ENCODE data around the gene PUDP.
"Not testable (repeated sequence)": the region's sequence is repeated elsewhere in the genome, so short reads cannot be mapped to it uniquely, and the experiment has no call there.

The PUDP gene

DNA sequence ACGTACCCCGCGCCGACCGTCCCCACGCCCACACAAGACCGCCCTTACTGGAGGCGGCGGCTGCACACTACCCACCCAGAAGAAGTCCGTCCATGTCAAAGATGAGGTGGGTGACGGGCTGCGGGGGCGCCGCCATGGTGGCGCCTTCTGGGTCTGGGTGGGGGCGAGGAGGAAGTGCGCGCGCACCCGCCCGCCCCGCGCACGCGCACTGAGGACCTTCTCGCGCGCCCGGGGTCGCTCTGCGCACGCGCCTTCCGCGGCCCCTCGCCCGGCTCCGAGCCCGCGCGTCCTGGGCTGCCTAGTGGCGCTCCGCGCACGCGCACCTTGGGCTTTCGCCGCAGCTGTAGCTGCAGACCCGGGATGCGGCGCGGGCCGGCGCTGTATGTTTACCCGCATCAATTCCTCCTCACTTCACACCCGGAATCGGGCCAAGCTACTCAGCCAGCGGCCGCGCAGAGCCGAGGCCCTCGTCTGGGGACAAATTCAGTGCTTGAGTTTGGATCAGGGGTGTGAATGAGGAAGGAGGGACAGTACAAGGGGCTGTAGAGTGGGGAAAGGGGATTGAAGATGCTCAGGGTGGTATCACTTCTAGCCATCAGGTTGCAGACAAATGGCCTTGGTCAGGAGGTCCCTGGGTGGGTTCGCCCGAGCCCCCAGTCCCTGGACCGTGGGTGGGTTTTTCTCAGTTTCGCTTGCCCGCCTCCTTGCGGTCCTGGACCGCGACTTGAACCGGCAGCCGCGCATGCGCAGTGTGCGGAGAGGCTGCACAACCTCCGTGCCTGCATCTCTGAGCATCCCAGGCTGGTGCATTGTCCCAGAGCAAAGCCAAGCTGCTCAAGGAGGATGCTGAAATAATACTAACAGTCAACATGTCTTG is at the start of gene PUDP:
TSS of gene PUDP (minus strand) at position 176 of the 877 bp plus-strand sequence. CDS start at position 136, 40 bp downstream.
- peak; percentile 55 to 72 (median 65) for DNase-seq (ENCODE audit: low read depth in 3 of 3)

GRCh38 chrX:7194606-7195005 is 46.7 kb upstream of the PUDP start:
- no peak for DNase-seq (ENCODE audit: low read depth in 3 of 3)

DNA sequence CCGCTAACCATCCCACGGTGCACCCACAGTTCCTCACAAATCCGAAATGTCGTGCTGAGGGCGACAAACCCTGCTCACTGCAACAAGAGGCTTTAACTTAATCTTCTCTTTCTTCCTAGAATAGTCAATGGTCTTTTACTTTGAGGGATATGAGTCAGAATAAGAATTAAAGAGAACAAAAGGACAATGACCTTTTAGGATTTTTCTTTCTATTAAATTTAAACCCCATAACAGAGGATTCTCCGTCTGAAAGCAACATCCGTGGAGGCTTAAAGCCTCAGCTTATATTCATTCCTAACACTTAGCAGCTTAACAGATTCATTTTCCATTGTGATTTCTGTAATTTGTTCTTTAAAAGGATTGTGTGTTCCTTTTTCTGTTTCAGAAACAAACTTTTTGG is 44.9 kb upstream of the PUDP start:
- DNase-seq (ENCODE audit: low read depth in 3 of 3), result no peak

GRCh38 chrX:7191681-7192110 is 43.7 kb upstream of the PUDP start:
- DNase-seq (ENCODE audit: low read depth in 3 of 3), result no peak

DNA sequence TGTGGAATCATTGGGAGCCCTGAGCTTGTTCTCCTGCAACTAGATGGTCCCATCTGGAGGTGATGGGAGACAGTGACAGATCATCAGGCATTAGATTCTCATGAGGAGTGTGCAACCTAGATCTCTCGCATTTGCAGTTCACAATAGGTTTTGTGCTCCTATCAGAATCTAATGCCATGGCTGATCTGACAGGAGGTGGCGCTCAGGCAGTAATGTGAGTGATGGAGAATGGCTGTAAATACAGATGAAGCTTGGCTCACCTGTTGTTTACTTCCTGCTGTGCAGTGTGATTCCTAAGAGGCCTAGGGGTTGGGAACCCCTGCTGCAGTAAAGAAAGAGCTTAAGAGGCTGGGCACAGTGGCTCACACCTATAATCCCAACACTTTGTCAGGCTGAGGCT is 42.2 kb upstream of the PUDP start:
- DNase-seq (ENCODE audit: low read depth in 3 of 3), result no peak

GRCh38 chrX:7188672-7189071 is 40.7 kb upstream of the PUDP start:
- no peak for DNase-seq (ENCODE audit: low read depth in 3 of 3)

DNA sequence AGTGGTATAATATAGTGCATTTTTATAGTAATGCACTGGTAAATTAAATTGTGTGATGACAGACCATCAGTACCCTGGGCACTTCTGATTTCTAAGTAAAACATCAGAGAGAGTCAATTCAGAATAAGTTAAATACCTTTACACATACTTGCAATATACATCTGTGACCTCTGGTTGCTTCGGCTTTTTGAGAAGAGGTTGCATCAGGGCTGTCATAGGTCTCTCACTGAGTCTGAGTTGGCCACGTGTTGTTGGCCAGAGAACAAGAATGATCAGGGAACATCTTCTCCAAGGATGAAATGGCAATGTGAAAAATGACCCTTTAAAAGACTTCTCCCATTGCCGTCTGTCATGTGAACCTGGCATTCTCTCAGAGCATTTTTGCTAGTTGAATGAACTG is 36.9 kb upstream of the PUDP start:
- DNase-seq (ENCODE audit: low read depth in 3 of 3), result no peak

DNA sequence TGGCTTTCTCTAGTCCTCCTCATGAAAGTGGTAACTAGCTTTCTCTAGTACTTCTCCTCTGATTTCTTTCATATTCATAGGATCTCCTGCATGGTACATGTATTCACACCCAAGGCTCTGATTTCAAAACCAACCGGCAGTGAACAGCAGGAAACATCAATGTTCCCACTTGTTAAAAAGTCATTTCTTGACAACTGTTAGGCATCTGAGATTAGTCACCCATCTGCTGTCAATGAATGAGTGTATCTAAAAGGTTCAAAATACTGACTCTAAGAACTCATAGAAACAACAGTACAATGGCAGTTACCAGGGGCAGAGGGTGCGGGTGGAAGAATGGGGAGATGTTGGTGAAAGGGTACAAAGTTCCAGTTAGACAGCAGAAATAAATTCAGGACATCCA is 31.5 kb upstream of the PUDP start:
- no peak for DNase-seq (ENCODE audit: low read depth in 3 of 3)

DNA sequence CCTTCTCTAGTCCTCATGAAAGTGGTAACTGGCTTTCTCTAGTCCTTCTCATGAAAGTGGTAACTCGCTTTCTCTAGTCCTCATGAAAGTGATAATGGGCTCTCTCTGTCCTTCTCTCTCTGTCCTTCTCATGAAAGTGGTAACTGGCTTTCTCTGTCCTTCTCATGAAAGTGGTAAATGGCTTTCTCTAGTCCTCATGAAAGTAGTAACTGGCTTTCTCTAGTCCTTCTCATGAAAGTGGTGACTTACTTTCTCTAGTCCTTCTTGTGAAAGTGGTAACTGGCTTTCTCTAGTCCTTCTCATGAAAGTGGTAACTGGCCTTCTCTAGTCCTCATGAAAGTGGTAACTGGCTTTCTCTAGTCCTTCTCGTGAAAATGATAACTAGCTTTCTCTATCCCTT is 30.9 kb upstream of the PUDP start:
- DNase-seq (ENCODE audit: low read depth in 3 of 3), result not testable (repeated sequence)

DNA sequence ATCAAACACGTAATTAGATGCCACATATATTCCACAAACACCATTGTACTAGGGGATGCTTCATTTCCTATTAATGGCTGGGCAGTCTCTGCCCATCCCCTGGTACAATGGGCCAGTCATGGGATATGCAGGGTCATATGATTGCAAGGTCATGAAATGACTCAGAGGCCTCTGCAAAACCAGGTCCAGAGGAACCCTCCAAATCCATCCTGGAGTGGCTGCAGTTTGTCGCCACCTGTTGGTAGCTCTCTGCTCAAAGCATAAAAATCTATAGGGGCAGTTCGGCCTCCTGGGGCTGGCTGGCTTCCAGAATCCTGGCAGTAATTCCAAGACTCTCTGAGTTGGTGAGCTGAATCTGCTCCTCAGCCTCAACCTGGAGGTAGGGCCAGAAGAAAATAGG is 22.9 kb upstream of the PUDP start:
- peak in 2 of 3 experiments; percentile 4 to 12 for DNase-seq (ENCODE audit: low read depth in 3 of 3)

GRCh38 chrX:7169627-7170026 is 21.7 kb upstream of the PUDP start:
- DNase-seq (ENCODE audit: low read depth in 3 of 3), result no peak

- DNase-seq (ENCODE audit: low read depth in 3 of 3), result no peak
These were observed 20.4 kb upstream of the PUDP start for GRCh38 chrX:7168371-7168770.

GRCh38 chrX:7164174-7164573 is 16.2 kb upstream of the PUDP start:
- no peak for DNase-seq (ENCODE audit: low read depth in 3 of 3)

DNA sequence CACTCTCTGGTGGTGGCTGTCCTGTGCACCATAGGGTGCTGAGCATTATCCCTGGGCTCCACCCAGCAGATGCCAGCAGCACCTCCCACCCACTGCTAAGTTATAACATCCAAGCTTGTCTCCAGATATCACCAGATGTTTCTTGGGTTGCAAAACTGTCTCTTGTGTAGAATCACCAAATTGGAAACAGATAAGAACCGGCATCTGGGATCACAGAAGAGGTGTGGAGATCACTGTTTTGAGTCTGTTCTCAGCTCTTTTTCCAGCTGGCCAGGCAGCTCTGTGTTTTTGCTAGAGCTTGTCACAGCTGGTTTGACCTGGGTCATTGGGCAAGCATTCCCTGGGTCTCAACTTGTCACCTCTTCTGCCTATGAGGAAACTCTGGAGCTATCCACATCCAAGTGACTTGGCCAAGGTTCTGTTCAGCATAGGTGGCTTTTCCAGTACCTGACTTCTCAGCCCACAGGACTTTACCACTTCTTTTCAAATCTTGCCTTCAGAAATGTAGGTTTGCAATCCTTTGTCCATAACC is 15.3 kb upstream of the PUDP start:
- DNase-seq (ENCODE audit: low read depth in 3 of 3), result no peak

DNA sequence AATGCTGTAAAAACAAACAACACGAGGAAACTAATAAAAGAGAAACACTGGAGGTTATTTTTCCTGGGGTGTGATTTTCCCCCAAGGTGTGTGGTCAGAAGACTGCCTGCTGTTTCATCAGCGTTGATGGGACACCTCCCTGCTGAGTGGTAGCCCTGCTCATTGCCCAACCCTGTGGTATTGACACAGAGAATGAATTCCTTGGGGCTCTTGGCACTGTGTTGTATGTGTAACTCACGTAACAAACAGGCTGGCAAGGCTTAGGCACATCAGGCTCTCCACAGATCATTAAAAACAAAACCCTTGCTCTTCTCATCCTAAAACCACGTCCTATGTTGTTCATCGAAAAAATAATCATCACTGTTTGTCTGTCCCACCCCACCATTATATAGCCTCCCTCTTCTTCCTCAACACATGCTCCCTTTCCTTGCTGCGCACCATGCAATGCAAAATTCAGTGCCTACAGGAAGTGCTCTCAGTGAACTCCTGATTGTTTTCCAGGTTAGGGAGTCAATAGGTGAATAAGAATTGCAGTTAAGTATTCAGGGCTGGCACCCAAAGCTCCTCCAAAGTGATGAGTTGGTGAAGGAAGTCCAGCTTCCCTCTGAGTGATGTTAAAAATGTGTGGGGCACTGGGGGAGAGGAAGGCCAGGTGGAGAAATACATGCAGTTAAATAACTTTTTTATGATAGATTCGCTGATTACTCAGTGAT is 11.4 kb upstream of the PUDP start:
- DNase-seq (ENCODE audit: low read depth in 3 of 3), result no peak

DNA sequence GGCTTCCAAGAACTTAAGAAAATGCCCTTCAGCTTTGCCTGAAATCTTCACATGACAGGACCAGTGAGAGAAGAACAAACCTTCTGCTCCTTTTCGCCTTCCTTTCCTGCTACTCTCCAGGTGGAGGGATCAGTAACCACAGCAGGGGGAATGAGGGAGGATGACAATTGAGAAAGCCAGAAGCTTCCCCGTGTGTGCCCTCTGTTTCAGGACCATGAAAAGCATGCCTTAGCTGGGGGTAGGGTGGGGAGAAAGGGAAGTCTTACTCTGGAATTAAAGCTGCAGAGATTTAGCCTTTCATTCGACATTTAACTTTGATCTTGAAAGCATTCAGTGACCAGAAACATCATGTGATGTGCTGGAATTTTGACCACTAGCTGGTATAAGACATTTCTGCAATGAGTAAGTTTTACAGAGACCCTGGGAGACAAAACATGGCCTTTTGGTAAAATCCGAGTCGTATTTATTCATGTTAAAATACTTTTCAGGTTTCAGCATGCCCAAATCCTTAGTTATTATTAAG is 10.6 kb upstream of the PUDP start:
- no peak for DNase-seq (ENCODE audit: low read depth in 3 of 3)

GRCh38 chrX:7156879-7157278 is 8.9 kb upstream of the PUDP start:
- DNase-seq (ENCODE audit: low read depth in 3 of 3), result no peak

GRCh38 chrX:7155163-7155562 is 7.2 kb upstream of the PUDP start:
- DNase-seq (ENCODE audit: low read depth in 3 of 3), result no peak

DNA sequence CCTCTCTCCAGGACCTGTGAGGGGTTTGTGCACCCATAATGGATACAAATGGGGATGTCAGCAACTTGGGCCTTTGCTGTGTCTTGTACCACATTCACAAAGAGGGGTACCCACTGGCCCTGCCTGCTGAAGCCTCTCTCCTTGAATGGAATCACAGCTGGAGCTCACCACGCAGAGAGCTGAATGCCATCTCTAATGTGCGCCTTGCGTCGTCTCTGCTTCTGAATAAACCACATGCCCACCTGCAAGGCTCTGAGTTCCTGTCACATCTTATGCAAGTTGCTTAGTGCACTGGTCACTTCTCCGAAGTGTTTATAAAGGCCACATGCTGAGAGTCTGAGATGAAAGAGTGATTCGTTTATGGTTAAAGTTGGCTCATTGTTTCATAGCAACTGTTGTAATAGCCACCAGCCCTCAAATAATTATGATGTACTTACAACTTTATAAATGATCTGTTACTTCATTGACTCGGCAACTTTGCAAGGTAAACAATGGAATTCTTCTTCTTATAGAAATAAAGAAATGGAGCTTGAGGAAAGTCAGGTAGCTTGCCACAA is 6.2 kb upstream of the PUDP start:
- DNase-seq (ENCODE audit: low read depth in 3 of 3), result no peak

DNA sequence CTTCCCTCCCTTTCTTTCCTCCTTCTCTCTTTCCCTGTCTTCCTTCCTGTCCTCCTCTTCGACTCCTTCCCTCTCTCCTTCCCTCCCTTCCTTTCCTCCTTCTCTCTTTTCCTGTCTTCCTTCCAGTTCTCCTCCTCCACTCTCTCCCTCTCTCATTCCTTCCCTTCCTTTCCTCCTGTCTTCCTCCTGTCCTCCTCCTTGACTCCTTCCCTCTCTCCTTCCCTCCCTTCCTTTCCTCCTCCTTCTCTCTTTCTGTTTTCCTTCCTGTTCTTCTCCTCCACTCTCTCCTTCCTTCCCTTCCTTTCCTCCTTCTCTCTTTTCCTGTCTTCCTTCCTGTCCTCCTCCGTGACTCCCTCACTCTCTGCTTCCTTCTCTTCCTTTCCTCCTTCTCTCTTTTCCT is 5.3 kb upstream of the PUDP start:
- DNase-seq (ENCODE audit: low read depth in 3 of 3), result no peak

DNA sequence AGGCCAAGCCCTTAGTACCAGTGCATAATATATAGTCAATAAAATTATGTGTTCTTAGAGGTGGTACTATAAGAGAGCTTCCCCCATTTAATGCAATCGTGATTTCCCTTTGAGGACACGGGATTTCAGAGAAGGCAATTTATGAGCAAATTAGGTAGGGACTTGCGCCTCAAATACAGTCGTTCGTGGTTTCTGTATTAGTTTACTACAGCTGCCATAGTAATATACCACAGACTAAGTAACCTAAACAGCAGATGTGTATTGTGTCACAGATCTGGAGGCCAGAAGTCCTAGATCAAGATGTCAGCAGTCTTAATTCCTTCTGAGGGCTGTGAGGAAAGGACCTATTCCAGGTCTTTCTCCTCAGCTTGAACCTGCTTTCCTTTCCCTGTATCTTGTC is 1.5 kb upstream of the PUDP start:
- no peak for DNase-seq (ENCODE audit: low read depth in 3 of 3)

- DNase-seq (ENCODE audit: low read depth in 3 of 3), result peak in 2 of 3 experiments; percentile 6 to 28
These were observed 458 bp downstream of the PUDP start, which contains the start of gene STS for GRCh38 chrX:7147413-7147977. TSS of gene STS (plus strand) at chrX:7147712. CDS start at chrX:7253200, 105,488 bp downstream.

Measured in stimulated activated CD4-positive, alpha-beta T cell treated with anti-CD3 and anti-CD28 coated beads, TNF-alpha, amount 100 ng/mL, for 24 hours (primary cell).